ENCODE measurements around the gene LCP1. TPM values are rescaled to one million over a fixed set of nuclear protein-coding genes. Genes with fewer than 3 reads are reported as not detected.

The LCP1 gene
- total and polyA plus RNA-seq, 9 of the 15 experiments (the other 6 are each of a cell fraction or from before 2014, with no cell fraction given): 83.0 to 255 (median 163) TPM

GRCh38 chr13:46085737-46086136 is 96.2 kb downstream of the LCP1 start (continued):
- no peak for TF ChIP-seq THAP7 (CRISPR knock-in tag; IDR thresholded peaks at IDR 0.05)
- TF ChIP-seq, protein P1, sequence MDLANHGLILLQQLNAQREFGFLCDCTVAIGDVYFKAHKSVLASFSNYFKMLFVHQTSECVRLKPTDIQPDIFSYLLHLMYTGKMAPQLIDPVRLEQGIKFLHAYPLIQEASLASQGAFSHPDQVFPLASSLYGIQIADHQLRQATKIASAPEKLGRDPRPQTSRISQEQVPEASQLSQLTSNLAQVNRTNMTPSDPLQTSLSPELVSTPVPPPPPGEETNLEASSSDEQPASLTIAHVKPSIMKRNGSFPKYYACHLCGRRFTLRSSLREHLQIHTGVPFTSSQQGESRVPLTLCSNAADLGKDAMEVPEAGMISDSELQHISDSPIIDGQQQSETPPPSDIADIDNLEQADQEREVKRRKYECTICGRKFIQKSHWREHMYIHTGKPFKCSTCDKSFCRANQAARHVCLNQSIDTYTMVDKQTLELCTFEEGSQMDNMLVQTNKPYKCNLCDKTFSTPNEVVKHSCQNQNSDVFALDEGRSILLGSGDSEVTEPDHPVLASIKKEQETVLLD (IDR thresholded peaks at IDR 0.05): no peak

- FAIRE-seq (no peak), DNase-seq (ENCODE audit: extremely low read depth in 1 of 4, low spot score in 3 of 4) (no peak), ATAC-seq (no peak)
- Histone ChIP-seq H3K9ac (ENCODE audit: insufficient read depth in 1 of 2, low read depth in 2 of 2, low read length in 2 of 2) (no peak overlapping the region), H3K4me2 (ENCODE audit: insufficient read depth, low read length) (no peak overlapping the region), H3K4me1 (replicated peaks in 1 of 2; ENCODE audit: control insufficient read depth in 2 of 2, insufficient read depth in 2 of 2, low read length in 2 of 2) (peaks cover 0 to 4% of the 10 kb centered on the region in 2 experiments; a peak in 2 of 5 replicates), H3K9me1 (ENCODE audit: control insufficient read depth, insufficient read depth, low read length) (no peaks in the 10 kb centered on the region), H3K4me3 (no peak overlapping the region), H2AFZ (ENCODE audit: low read depth, low read length) (no peak overlapping the region), H3K27ac (ENCODE audit: extremely low read depth, low read depth, low read length) (no peak overlapping the region), H3K36me3 (ENCODE audit: control insufficient read depth, insufficient read depth, low read length) (no peaks in the 10 kb centered on the region), H3K79me2 (ENCODE audit: control insufficient read depth, insufficient read depth, low read length) (no peaks in the 10 kb centered on the region), H3K9me3 (replicated peaks; ENCODE audit: control insufficient read depth, insufficient read depth, low read depth, low read length) (no peaks in the 10 kb centered on the region), H3K27me3 (ENCODE audit: control insufficient read depth in 2 of 2, insufficient read depth in 2 of 2, low read length in 2 of 2) (no peaks in the 10 kb centered on the region), H4K20me1 (replicated peaks; ENCODE audit: control insufficient read depth, insufficient read depth, low read length) (no peaks in the 10 kb centered on the region)
- ChIA-PET CTCF (ENCODE audit: low intra/inter-chr PET ratio) (no interaction called here), POLR2A (interaction anchor here (0.6 kb wide), 1 partner anchor 37 kb away, joined by 3 read pairs; no protein-coding TSS in a partner anchor)
- intact Hi-C loops (cut with micrococcal nuclease): no loop called here
- no TSS peak for BruUV-seq (replicated peaks)
- in situ Hi-C loops (cut with MboI): no loop called here
- 74% methylated on average over 5 of the region's 5 CpGs for WGBS (ENCODE audit: insufficient coverage, low coverage, missing lambda C conversion rate)
- TF ChIP-seq JUN (IDR thresholded peaks at IDR 0.05; ENCODE audit: borderline replicate concordance, low read depth, low read length) (no peak), JUN (CRISPR knock-in tag; IDR thresholded peaks at IDR 0.05; ENCODE audit: borderline replicate concordance) (no peak), HDAC8 (tag; IDR thresholded peaks at IDR 0.05) (no peak), ZFX (CRISPR knock-in tag; IDR thresholded peaks at IDR 0.05) (no peak), CREB1 (IDR thresholded peaks at IDR 0.05) (no peak), CREB1 (CRISPR knock-in tag; IDR thresholded peaks at IDR 0.05) (no peak), ZNF551 (CRISPR knock-in tag; IDR thresholded peaks at IDR 0.05) (no peak), CHCHD3 (CRISPR knock-in tag; IDR thresholded peaks at IDR 0.05) (no peak)
These were observed 99.7 kb downstream of the LCP1 start for GRCh38 chr13:46082324-46082723.

Data from K562 (cell line).